Keratinocyte (primary cell): ENCODE measurements around the gene ITIH1. TPM values are rescaled to one million over a fixed set of nuclear protein-coding genes. Genes with fewer than 3 reads are reported as not detected.
"Not testable (repeated sequence)": the region's sequence is repeated elsewhere in the genome, so short reads cannot be mapped to it uniquely, and the experiment has no call there.

Experiments
- DNase-seq: peaks from one replicate; pipeline ENCODE4 v3.0.0-alpha.2; 2011; ENCODE audit warnings: low read depth, missing footprints, low spot score
- FAIRE-seq: peaks from 2 replicates; lab custom pipeline; 2011; peaks lifted over from hg19 to GRCh38; lab: Jason Lieb, UNC
- H2AFZ ChIP-seq: 2 replicates; pipeline ENCODE4 v1.6.0; 2012; ENCODE audit warnings: low read length, control low read depth, inconsistent platforms; ENCODE audit not compliant: control insufficient read depth
- H3K27ac ChIP-seq: 2 replicates; pipeline ENCODE4 v1.5.1; 2011; ENCODE audit warnings: low read length; ENCODE audit not compliant: control insufficient read depth, insufficient read depth
- H3K27me3 ChIP-seq: 3 replicates; pipeline ENCODE4 v1.6.0; 2011; ENCODE audit warnings: low read length; ENCODE audit not compliant: control insufficient read depth, insufficient read depth; ENCODE audit errors: extremely low read depth
- H3K36me3 ChIP-seq, 2 experiments: 2 replicates in 1 of 2; 3 replicates in 1 of 2; pipeline ENCODE4 v1.5.1; 2011; ENCODE audit warnings: low read length in 2 of 2, mild to moderate bottlenecking in 1 of 2; ENCODE audit not compliant: control insufficient read depth in 2 of 2, insufficient read depth in 2 of 2; ENCODE audit errors: extremely low read depth in 1 of 2
- H3K4me1 ChIP-seq: 3 replicates; pipeline ENCODE4 v1.5.1; 2011; ENCODE audit warnings: low read length; ENCODE audit not compliant: control insufficient read depth, insufficient read depth; ENCODE audit errors: extremely low read depth
- H3K4me2 ChIP-seq: 3 replicates; pipeline ENCODE4 v1.6.0; 2011; ENCODE audit warnings: low read depth, low read length; ENCODE audit not compliant: control insufficient read depth, insufficient read depth; ENCODE audit errors: extremely low read depth
- H3K4me3 ChIP-seq, 3 experiments: fragments of 200-600 bp in 1 of 3; sonication (generic) in 1 of 3; 2 replicates in 2 of 3; 3 replicates in 1 of 3; pipeline ENCODE4 v1.5.1; 2011 to 2016; ENCODE audit warnings: low read length in 3 of 3, mild to moderate bottlenecking in 3 of 3, control low read depth in 2 of 3, inconsistent platforms in 1 of 3, low read depth in 1 of 3, mixed read lengths in 1 of 3, mixed run types in 1 of 3, moderate library complexity in 1 of 3; ENCODE audit not compliant: control insufficient read depth in 2 of 3, insufficient read depth in 2 of 3; ENCODE audit errors: extremely low read depth in 1 of 3
- H3K79me2 ChIP-seq: 2 replicates; pipeline ENCODE4 v1.6.0; 2012; ENCODE audit warnings: low read length; ENCODE audit not compliant: control insufficient read depth, insufficient read depth
- H3K9ac ChIP-seq: 3 replicates; pipeline ENCODE4 v1.6.0; 2011; ENCODE audit warnings: low read length; ENCODE audit not compliant: control insufficient read depth, insufficient read depth; ENCODE audit errors: extremely low read depth
- H3K9me1 ChIP-seq: 3 replicates; pipeline ENCODE4 v1.6.0; 2011; ENCODE audit warnings: low read length; ENCODE audit not compliant: control insufficient read depth, insufficient read depth; ENCODE audit errors: extremely low read depth
- H3K9me3 ChIP-seq: 2 replicates; pipeline ENCODE4 v1.5.1; 2012; ENCODE audit warnings: low read depth, low read length; ENCODE audit not compliant: control insufficient read depth
- H4K20me1 ChIP-seq: 3 replicates; pipeline ENCODE4 v1.6.0; 2011; ENCODE audit warnings: low read length; ENCODE audit not compliant: control insufficient read depth, insufficient read depth; ENCODE audit errors: extremely low read depth
- EZH2 ChIP-seq: IDR thresholded peaks from one replicate; pipeline ENCODE4 v1.6.1; 2012; ENCODE audit warnings: inconsistent platforms, mild to moderate bottlenecking, low read length, moderate library complexity
- dilution Hi-C: fragments of 300-500 bp; cut with MboI; formaldehyde crosslinking; loops from one replicate; pipeline ENCODE4 v1.7.0; 2020; ENCODE audit warnings: low sequenced_read_pairs; ENCODE audit not compliant: extremely low pct_ligation_motif_present
- polyA plus RNA-seq, 5 experiments: library from polyadenylated mRNA; depleted of rRNA in 3 of 5; stranded (reverse) in 3 of 5; stranded (forward) in 1 of 5; unstranded in 1 of 5; fragments of >200 nt; gene quantifications; 1 replicate in 1 of 5; 2 replicates in 3 of 5; 3 replicates in 1 of 5; pipeline versions ENCODE4 v1.2.1 to v1.2.3, GENCODE V29; 2011 to 2012; ENCODE audit warnings: missing spikeins in 2 of 5, low read depth in 1 of 5, low replicate concordance in 1 of 5
- TF ChIP-seq, protein P1 (sequence below), 3 experiments: IDR thresholded peaks in 1 of 3; conservative IDR thresholded peaks in 1 of 3; optimal IDR thresholded peaks in 1 of 3; 2 replicates in 2 of 3; 3 replicates in 1 of 3; pipeline versions ENCODE3 to v1.5.1; 2011; ENCODE audit warnings: low read length in 3 of 3, mild to moderate bottlenecking in 3 of 3, moderate library complexity in 2 of 3, control low read depth in 1 of 3, inconsistent platforms in 1 of 3; ENCODE audit not compliant: insufficient read depth in 2 of 3; ENCODE audit errors: extremely low read depth in 1 of 3

ITIH1 gene
- polyA plus RNA-seq, 1 donor (not counting 4 experiments of a cell fraction or from before 2014, with no cell fraction given), result not detected

- Histone ChIP-seq H3K4me3 (no peak overlapping the region), H3K27ac (no peak overlapping the region), H3K9ac (no peak overlapping the region), H3K4me2 (no peak overlapping the region), H3K9me1 (no peaks in the 10 kb centered on the region), H3K27me3 (peaks cover 12% of the 10 kb centered on the region), H3K79me2 (no peaks in the 10 kb centered on the region), H4K20me1 (no peaks in the 10 kb centered on the region), H3K36me3 (no peaks in the 10 kb centered on the region), H3K9me3 (no peaks in the 10 kb centered on the region), H2AFZ (no peak overlapping the region), H3K4me1 (peaks cover 3% of the 10 kb centered on the region)
- FAIRE-seq (no peak), DNase-seq (no peak)
- dilution Hi-C loops, result no loop called here
- TF ChIP-seq, protein P1, sequence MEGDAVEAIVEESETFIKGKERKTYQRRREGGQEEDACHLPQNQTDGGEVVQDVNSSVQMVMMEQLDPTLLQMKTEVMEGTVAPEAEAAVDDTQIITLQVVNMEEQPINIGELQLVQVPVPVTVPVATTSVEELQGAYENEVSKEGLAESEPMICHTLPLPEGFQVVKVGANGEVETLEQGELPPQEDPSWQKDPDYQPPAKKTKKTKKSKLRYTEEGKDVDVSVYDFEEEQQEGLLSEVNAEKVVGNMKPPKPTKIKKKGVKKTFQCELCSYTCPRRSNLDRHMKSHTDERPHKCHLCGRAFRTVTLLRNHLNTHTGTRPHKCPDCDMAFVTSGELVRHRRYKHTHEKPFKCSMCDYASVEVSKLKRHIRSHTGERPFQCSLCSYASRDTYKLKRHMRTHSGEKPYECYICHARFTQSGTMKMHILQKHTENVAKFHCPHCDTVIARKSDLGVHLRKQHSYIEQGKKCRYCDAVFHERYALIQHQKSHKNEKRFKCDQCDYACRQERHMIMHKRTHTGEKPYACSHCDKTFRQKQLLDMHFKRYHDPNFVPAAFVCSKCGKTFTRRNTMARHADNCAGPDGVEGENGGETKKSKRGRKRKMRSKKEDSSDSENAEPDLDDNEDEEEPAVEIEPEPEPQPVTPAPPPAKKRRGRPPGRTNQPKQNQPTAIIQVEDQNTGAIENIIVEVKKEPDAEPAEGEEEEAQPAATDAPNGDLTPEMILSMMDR (optimal IDR thresholded peaks at IDR 0.05 in 1 of 3, IDR thresholded peaks at IDR 0.05 in 1 of 3, conservative IDR thresholded peaks at IDR 0.05 in 1 of 3; ENCODE audit: extremely low read depth in 1 of 3, insufficient read depth in 2 of 3, low read length in 3 of 3), result no peak
- no peak for TF ChIP-seq EZH2
Observed at GRCh38 chr3:52775877-52776276, 1.5 kb upstream of the ITIH1 start.

DNA sequence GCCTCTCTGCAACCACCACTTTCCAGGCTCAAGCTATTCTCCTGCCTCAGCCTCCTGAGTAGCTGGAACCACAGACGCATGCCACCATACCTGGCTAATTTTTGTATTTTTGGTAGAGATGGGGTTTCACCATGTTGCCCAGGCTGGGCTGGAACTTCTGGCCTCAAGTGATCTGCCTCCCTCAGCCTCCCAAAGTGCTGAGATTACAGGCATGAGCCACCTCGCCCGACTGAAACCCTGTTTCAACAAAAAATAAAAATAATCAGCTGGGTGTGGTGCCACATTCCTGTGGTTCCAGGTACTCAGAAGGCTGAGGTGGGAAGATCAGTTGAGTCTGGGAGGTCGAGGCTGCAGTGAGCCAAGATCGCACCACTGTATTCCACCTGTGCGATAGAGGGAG, 913 bp upstream of the ITIH1 start:
- H3K9ac ChIP-seq, H3K4me2 ChIP-seq, H4K20me1 ChIP-seq, H3K9me1 ChIP-seq, FAIRE-seq, H3K9me3 ChIP-seq, dilution Hi-C loops, H3K4me1 ChIP-seq, H2AFZ ChIP-seq, H3K4me3 ChIP-seq, H3K79me2 ChIP-seq, H3K36me3 ChIP-seq, H3K27ac ChIP-seq, DNase-seq: not testable (repeated sequence)
- peaks cover 12% of the 10 kb centered on the region for H3K27me3 ChIP-seq
